ENCODE measurements around the gene MSI2. TPM values are rescaled to one million over a fixed set of nuclear protein-coding genes. Genes with fewer than 3 reads are reported as not detected.

MSI2 gene
- total and polyA plus RNA-seq, 2 donors (not counting 3 experiments of a cell fraction or from before 2014, with no cell fraction given) = 20.9 to 59.3 TPM

- no peak for TF ChIP-seq JUN (IDR thresholded peaks at IDR 0.05; ENCODE audit: borderline replicate concordance, insufficient read depth, insufficient read length, low read depth)
- TF ChIP-seq MAX (IDR thresholded peaks at IDR 0.05; ENCODE audit: insufficient read depth, insufficient read length) = no peak
- TF ChIP-seq FOS (IDR thresholded peaks at IDR 0.05; ENCODE audit: borderline replicate concordance, insufficient read depth, low read length) = no peak
- no peak for TF ChIP-seq EZH2 (IDR thresholded peaks at IDR 0.05; ENCODE audit: borderline replicate concordance, low read depth, low read length, severe bottlenecking)
- TF ChIP-seq GATA2 (IDR thresholded peaks at IDR 0.05; ENCODE audit: insufficient read depth, insufficient read length, low read depth, low read length) = no peak
- TF ChIP-seq POLR2AphosphoS5 (IDR thresholded peaks at IDR 0.05; ENCODE audit: insufficient read depth, low read depth, low read length) = no peak
- no peak for TF ChIP-seq POLR2A (IDR thresholded peaks at IDR 0.05; ENCODE audit: low read depth, low read length)
- TF ChIP-seq MYC (IDR thresholded peaks at IDR 0.05; ENCODE audit: low read depth, low read length) = no peak
- no peak for TF ChIP-seq CTCF (IDR thresholded peaks at IDR 0.05; ENCODE audit: extremely low read depth in 1 of 2, insufficient read depth in 1 of 2, low read depth in 1 of 2, low read length in 2 of 2)
- no peaks in the 10 kb centered on the region for H3K27me3 ChIP-seq (ENCODE audit: control insufficient read depth in 2 of 2, insufficient read depth in 2 of 2, low read length in 2 of 2)
- peaks cover under 1 to 13% of the 10 kb centered on the region in 2 experiments for H3K36me3 ChIP-seq (ENCODE audit: control insufficient read depth in 2 of 2, extremely low read depth in 1 of 2, insufficient read depth in 2 of 2, low read length in 2 of 2)
- POLR2A ChIA-PET = no interaction called here
- no peak overlapping the region for H3K4me2 ChIP-seq (ENCODE audit: insufficient read depth, low read length)
- H3K79me2 ChIP-seq (ENCODE audit: control insufficient read depth, insufficient read depth, low read length) = no peaks in the 10 kb centered on the region
- FAIRE-seq (no peak), DNase-seq (ENCODE audit: low read depth, low spot score) (no peak)
- no peaks in the 10 kb centered on the region for H4K20me1 ChIP-seq (replicated peaks; ENCODE audit: control insufficient read depth, extremely low read depth, insufficient read depth, low read length)
- BruUV-seq (replicated peaks) = no TSS peak
- no peak overlapping the region for H3K9ac ChIP-seq (replicated peaks; ENCODE audit: extremely low read depth, insufficient read depth, low read length)
- intact Hi-C loops (cut with micrococcal nuclease) = no loop called here
- no peaks in the 10 kb centered on the region for H3K4me1 ChIP-seq (ENCODE audit: control insufficient read depth, extremely low read depth, insufficient read depth, low read length)
- no peak overlapping the region for H3K27ac ChIP-seq (ENCODE audit: insufficient read depth, low read depth, low read length)
- CTCF ChIA-PET = interaction anchor here (0.6 to 1.9 kb wide), 3 partner anchors 8 to 236 kb away, joined by 3 to 7 read pairs (median 3); no protein-coding TSS in a partner anchor
- no peaks in the 10 kb centered on the region for H3K9me1 ChIP-seq (replicated peaks; ENCODE audit: control insufficient read depth, extremely low read depth, insufficient read depth, low read length)
- dilution Hi-C loops (cut with MboI; ENCODE audit: extremely low pct_ligation_motif_present, low sequenced_read_pairs) = no loop called here
- no peaks in the 10 kb centered on the region for H3K9me3 ChIP-seq (replicated peaks; ENCODE audit: control insufficient read depth, insufficient read depth, low read length)
- no peak overlapping the region for H3K4me3 ChIP-seq (replicated peaks in 1 of 3; ENCODE audit: insufficient read depth in 1 of 3, low read depth in 1 of 3, low read length in 3 of 3)
- H2AFZ ChIP-seq (ENCODE audit: low read depth, low read length) = no peak overlapping the region
Observed at GRCh38 chr17:57269598-57270255, 13.4 kb downstream of the MSI2 start.

All from endothelial cell of umbilical vein (primary cell).